Hepatic stellate cell (primary cell): ENCODE data around the gene RPL29.
A peak's percentile ranks its signal among the peaks of the same experiment; 100 is the strongest.

Experiments used
- DNase-seq: peaks from one replicate; pipeline ENCODE4 v3.0.0; 2011; ENCODE audit warnings: low spot score

Gene RPL29

GRCh38 chr3:51982838-51983577 lies 12.7 kb downstream of the RPL29 start, which contains the start of gene ACY1:
Gene ACY1, plus strand, starts transcription at chr3:51983535. Its CDS starts 530 bp downstream, at chr3:51984065.
- peak; percentile 99 for DNase-seq

- DNase-seq = peak; percentile 55
Measured at GRCh38 chr3:51982352-51982837, 13.3 kb downstream of the RPL29 start.

- no peak for DNase-seq
Measured at GRCh38 chr3:51980253-51980652, 15.4 kb downstream of the RPL29 start.

GRCh38 chr3:51978143-51978502 lies 17.6 kb downstream of the RPL29 start:
- DNase-seq = no peak

- DNase-seq = no peak
Measured at GRCh38 chr3:51977446-51978142, 18.1 kb downstream of the RPL29 start.

- DNase-seq = peak; percentile 74
Measured at GRCh38 chr3:51975852-51976549, 19.7 kb downstream of the RPL29 start.

GRCh38 chr3:51974963-51975851 lies 20.5 kb downstream of the RPL29 start, which contains the start of gene ABHD14A:
Gene ABHD14A, plus strand, starts transcription at chr3:51975064. Its CDS starts 72 bp downstream, at chr3:51975136.
- peak; percentile 90 for DNase-seq

GRCh38 chr3:51974277-51974962 lies 21.3 kb downstream of the RPL29 start:
- no peak for DNase-seq

- no peak for DNase-seq
Measured at GRCh38 chr3:51971350-51971749, 24.3 kb downstream of the RPL29 start.

- no peak for DNase-seq
Measured at GRCh38 chr3:51970606-51971300, 24.9 kb downstream of the RPL29 start.

GRCh38 chr3:51969841-51970240 lies 25.9 kb downstream of the RPL29 start:
- no peak for DNase-seq

GRCh38 chr3:51968883-51969678 lies 26.6 kb downstream of the RPL29 start:
- no peak for DNase-seq

- no peak for DNase-seq
Measured at GRCh38 chr3:51968170-51968775, 27.4 kb downstream of the RPL29 start.

- peak; percentile 72 for DNase-seq
Measured at GRCh38 chr3:51967384-51968169, 28.1 kb downstream of the RPL29 start, which contains the start of gene PCBP4. Gene PCBP4, minus strand, starts transcription at chr3:51967454. Its CDS starts 6,214 bp downstream, at chr3:51961240.

- DNase-seq = no peak
Measured at GRCh38 chr3:51966922-51967383, 28.7 kb downstream of the RPL29 start.

GRCh38 chr3:51966486-51966885 lies 29.2 kb downstream of the RPL29 start:
- DNase-seq = no peak

- DNase-seq = no peak
Measured at GRCh38 chr3:51966016-51966415, 29.7 kb downstream of the RPL29 start.

GRCh38 chr3:51964521-51964920 lies 31.2 kb downstream of the RPL29 start:
- DNase-seq = no peak
